Activated CD4-positive, alpha-beta T cell treated with anti-CD3 and anti-CD28 coated beads, Interleukin-2, amount 50 U/mL, for 1 hour (primary cell): ENCODE data around the gene KCNJ4.
"Not testable (repeated sequence)": the region's sequence is repeated elsewhere in the genome, so short reads cannot be mapped to it uniquely, and the experiment has no call there.

Experiments
- DNase-seq: peaks from one replicate; pipeline ENCODE4 v3.0.0-alpha.2; 2020

Gene KCNJ4

DNA sequence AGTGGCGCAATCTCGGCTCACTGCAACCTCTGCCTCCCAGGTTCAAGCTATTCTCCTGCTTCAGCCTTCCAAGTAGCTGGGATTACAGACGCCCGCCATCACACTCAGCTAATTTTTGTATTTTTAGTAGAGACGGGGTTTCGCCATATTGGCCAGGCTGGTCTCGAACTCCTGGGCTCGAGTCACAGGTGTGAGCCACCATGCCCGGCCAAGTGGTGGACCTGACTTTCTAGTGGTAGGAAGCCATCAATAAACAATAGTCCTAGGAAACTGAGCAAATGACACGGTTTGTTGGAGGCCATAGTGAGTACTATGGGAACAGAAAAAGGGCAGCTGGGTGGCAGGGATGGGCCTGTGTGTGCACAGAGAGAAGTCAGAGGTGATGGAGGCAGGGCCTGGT lies 15.2 kb upstream of the KCNJ4 start:
- not testable (repeated sequence) for DNase-seq

DNA sequence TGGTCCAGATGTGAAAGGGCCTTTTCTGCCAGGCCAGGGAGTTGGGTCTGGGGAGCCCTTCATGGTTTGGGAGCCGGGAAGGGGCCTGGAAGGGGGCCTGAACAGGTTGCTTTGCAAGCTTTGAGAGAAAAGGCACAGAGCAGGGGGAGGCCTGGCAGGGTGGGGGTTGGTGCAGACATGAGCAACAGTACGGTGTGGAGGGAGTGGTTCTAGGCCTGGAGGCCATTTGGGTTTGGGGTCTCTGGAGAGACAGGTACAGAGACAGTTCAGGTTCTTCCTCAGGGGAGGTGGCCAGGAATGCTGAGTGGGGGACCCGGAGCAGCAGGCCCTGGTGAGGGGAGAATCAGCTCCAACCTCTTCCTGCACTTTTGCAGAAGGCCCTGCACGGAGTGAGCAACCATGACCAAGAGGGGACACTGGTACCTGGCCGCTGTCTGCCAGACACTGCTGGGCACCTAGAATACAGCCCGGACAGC lies 14.3 kb upstream of the KCNJ4 start:
- DNase-seq: no peak

DNA sequence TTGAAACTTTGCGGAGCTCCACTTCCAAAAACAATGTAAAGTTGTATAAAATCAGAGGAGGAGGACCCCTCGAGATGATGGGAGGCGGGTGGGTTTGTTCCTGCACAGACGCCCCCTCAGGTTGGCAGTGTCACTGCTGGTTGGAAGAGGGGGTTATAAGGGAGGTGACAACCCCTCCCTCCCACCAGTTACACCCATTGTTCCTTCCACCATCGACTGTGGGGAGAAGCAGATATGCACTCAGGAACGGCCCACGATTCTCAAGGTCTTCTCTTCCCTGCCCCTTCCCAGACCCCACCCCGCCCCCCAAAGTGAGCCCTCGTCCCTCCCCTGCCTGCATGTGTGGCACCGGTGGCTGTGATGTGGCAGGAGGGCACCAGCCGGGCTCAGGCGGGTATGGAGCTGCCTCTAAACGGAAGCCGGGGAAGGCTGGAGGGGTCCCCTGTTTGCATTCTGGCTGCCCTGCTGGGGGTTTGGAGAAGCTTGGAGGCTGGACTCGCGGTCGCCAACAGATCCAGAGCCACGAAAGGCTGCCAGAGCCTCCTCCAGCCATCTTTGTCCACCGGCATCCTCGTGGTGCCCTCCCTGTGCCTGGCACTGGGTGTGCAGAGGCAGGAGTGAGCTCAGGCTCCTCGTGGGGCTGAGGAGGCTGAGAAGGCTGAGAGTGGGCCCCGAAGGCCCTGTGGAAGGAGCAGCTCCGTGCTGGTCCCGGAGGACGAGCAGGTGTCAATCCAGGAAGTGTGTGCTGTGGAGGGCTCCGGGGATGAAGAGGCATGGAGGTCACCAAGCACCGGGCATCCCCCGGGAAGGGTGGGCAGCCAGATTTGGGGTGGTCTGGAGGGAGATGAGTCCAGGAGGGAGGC lies 13.7 kb upstream of the KCNJ4 start:
- DNase-seq: no peak

DNA sequence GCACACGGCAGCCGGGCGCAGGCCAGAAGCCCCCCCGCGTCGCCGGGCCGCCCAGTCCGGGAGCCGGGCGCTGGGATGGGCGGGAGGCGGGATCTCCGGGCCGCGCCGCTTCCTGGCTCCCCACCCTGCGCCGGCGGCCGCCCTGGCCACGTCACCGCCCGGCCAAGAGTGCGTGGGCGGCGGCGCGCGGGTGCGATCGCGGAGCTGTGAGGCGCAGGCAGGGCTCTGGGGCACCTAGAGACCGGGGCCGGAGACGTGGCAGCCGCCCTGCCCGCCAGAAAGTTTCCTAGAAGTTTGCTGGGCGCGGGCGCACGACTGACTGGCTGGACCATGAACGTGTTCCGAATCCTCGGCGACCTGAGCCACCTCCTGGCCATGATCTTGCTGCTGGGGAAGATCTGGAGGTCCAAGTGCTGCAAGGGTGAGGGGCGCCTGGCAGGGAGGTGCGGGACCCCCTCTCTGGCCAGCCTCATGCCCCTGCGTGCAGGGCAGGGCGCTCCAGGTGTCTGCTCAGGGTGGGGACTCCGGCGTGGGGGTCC lies 13.0 kb upstream of the KCNJ4 start, which contains the start of gene KDELR3:
Gene KDELR3, plus strand, starts transcription at position 193 of the 539 bp plus-strand sequence. Its CDS starts 138 bp downstream, at position 331.
- peak; percentile 26 for DNase-seq

DNA sequence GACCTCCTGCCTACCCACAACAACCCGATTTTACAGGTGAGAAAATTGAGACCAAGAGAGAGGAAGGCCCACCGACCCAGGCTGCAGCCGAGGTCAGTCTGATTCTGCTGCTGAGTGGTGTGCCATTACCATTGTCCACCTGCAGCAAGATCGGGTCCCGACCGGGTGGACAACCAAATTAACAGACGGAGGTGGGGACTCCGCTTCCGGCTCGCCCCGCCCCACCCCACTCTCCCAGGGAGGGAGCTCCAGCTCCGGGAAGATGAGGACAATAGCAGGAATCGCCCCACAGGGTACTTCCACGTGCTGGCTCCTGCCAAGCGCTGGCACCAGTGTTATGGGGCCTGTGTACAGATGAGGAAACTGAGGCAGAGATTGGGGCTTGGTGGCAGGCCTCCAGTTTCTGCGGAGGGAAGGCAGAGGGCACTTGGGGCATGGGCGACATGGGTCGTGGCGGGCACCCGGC lies 12.5 kb upstream of the KCNJ4 start:
- no peak for DNase-seq

DNA sequence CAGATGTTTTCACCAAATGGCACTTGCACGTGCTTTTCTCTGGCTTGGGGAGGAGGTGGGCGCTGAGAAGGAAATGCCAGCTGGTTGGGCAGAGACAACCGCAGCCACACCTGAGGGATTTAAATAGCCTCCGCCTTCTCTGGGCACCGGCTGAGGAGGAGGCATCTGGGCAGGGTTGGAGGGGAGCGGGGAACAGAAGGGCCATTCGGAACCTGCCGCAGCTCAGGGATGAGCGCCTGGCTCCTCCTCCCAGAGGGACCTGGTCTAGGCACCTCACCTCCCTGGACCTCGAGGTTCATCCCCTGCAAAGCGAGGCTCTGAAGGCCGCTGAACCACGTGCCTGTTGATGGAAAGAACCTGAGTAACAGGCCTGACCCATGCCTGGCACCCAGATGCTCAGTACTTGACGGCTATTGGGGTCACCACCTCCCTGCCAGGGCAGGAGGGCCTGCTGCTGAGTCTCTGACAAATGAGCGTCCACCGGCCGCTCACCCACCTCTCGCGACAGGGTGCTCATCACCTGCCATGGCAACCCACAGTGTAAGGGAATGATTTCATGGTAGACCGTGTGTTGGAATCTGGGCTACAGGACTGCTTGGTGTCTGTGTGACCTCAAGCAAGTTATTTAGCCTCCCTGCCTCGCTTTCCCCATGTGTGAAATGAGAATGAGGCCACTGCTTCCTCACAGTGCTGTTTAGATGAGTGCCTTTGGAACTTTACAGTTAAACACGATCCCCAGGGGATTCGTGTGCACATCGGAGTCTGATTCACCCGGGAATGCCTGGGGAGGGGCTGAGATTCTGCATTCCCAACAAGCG lies 10.9 kb upstream of the KCNJ4 start:
- DNase-seq: no peak

- DNase-seq: no peak
These were observed 10.1 kb upstream of the KCNJ4 start for GRCh38 chr22:38464992-38465672.

DNA sequence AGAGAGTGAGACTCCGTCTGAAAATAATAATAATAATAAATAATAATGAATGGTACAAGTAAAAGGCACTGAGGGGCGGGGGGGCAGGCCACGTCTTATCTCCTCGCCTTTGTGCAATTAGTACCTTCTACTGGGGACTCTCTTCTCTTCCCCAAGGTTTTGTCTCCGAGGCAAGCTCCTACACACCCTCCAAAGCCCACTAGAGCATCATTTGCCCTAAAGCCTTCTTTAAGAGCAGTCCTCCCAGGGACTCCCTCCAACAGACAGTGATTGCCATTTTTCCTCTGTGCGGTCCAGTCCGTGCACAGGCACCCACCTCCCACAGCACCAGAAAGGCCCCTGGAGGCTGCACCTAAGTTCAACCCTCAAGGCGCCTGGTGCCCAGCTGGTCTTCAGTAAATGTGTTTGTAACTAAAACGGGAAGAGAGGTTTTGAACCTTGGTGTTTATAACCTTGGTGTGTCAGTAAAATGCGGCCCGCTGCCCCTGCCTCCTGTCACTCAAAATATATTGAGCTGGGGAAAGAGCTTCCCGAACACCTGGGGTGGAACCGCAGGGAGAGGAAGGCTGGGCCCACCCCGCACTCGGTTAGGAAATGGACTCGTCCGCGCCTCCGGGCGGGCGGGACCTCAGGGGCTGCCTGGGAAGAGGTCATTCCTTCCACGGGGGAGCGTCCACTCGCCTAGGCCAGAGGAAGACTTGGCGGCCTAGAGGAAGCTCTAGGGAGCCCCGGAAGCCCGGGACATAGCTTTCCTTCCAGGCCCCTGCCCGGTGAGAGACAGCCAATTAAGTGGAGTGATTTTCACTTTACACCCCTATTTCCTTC lies 8.2 kb upstream of the KCNJ4 start:
- DNase-seq: no peak

DNA sequence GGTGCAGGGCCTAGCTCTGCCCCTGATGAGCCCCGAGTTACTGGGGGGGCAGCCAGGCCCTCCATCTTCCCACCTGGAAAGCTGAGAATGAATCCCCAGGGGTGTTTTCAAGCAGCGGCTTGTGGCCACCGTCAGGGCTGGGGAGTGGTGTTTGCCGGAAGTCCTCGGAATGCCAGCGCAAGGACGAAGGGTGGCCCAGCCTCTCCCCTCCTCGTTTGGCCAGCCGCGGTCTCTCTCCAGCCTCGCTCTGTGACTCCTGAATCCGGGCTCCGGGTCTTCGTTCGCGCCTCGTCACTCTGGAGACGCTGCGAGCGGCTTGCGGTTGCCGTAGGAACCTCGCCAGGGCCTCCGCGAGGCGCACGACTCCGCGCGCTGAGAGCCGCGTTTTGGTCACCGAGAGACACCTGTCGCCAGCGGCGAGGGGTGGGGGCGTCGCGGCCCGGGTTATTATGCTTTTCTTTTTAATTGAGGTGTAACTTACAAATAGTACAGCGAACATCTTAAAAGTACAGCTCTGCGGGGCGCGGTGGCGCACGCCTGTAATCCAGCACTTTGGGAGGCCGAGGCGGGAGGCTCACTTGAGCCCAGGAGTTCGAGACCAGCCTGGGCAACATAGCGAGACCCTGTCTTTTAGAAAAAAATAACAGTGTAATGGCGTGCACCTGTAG lies 6.5 kb upstream of the KCNJ4 start:
- DNase-seq: peak; percentile 44

DNA sequence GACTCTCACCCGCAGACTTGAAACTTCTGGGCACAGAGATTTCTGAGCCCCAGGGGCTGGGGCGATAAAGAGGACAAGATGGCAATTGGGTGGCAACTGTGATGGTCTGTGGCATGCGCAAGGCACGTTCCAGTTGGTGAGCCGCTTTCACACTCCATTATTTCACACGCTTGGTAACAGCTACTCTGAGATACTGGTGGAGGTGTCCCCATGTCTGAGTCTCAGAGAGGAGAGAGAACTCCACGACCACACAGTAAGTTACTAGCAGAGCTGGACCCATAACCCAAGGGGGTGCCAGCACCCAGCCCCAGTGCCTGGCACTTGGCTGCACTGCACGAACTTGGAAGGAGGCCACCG lies 6.0 kb upstream of the KCNJ4 start:
- DNase-seq: no peak

- DNase-seq: no peak
These were observed 5.4 kb upstream of the KCNJ4 start for GRCh38 chr22:38460426-38460840.

- no peak for DNase-seq
These were observed 2.1 kb upstream of the KCNJ4 start for GRCh38 chr22:38456841-38457699.

DNA sequence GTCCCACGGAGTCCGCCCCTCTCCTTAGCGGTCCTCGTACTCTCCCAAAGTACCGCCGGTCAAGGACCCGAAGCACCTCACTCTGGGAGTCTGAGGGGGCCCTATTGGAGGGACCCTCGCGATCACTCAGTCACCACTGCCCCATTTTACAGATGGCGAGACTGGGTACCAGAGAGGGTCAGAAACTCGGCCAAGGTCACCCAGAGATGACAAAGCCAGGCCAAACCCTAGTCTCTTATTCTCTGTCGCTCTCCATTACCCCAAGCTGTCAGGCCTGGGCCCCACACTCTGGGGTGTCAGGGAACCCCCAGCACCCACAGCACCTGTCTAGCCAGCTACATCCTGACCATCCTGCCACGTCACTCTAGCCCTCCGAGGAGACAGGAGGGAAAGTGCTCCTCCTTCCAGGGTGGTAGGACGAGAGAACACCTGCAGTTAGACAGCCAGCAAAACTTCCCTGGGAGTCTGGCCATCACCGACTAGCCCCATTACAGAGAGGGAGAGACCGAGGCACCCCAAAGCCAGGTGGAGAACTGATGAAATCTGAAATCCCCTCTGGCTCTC lies 1.4 kb upstream of the KCNJ4 start:
- no peak for DNase-seq

GRCh38 chr22:38455530-38456271 lies 702 bp upstream of the KCNJ4 start:
- peak; percentile 13 for DNase-seq

GRCh38 chr22:38454353-38455075 lies 485 bp downstream of the KCNJ4 start:
- DNase-seq: peak; percentile 13

- DNase-seq: no peak
These were observed 1.0 kb downstream of the KCNJ4 start for GRCh38 chr22:38453996-38454352.

DNA sequence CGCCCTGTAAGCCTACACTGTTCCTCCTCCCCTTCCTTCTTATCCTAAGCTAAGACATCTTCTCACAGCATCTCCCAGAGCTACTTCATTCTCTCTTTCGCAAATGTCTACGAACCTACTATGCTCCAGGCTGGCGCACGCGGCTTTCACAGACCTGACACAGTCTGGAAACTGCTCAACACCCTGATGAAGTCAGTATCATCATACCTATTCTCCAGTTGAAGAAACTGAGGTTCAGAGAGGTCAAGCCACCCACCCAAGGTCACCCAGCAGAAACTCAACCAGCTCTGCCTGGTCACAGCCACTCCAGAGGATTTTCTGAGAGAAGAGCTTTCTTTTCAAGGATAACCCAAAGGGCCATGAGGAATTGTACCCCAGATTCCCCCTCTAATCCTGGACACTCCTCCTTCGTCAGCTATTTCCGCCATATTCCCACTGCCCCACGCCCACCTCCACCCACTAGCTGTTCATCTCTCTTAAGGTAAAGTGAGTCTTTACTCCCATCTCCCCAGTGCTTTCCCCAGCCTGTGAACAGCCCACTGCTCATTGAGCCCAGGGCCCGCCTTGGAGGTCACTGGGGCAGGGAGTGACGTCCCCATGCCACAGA lies 1.8 kb downstream of the KCNJ4 start:
- no peak for DNase-seq
